Nephron progenitor cell (in vitro differentiated cells): Measurements from ENCODE around the gene PHACTR1.

Experiments used
- DNase-seq: peaks from one replicate; pipeline ENCODE4 v3.0.0; 2021
- H3K27ac Mint-ChIP-seq: 2 replicates; pipeline ENCODE4 v1.8.0; 2021; ENCODE audit warnings: mild to moderate bottlenecking, moderate library complexity, mixed read lengths
- H3K27me3 Mint-ChIP-seq: 2 replicates; pipeline ENCODE4 v1.8.0; 2021; ENCODE audit warnings: mild to moderate bottlenecking, low read depth, mixed read lengths; ENCODE audit not compliant: poor library complexity
- H3K36me3 Mint-ChIP-seq: 2 replicates; pipeline ENCODE4 v1.8.0; 2021; ENCODE audit warnings: low read depth, mixed read lengths
- H3K4me1 Mint-ChIP-seq: 2 replicates; pipeline ENCODE4 v1.8.0; 2021; ENCODE audit warnings: mixed read lengths
- H3K4me3 Mint-ChIP-seq: 2 replicates; pipeline ENCODE4 v1.8.0; 2021; ENCODE audit warnings: mild to moderate bottlenecking, moderate library complexity, mixed read lengths
- H3K9me3 Mint-ChIP-seq: 2 replicates; pipeline ENCODE4 v1.8.0; 2021; ENCODE audit warnings: mild to moderate bottlenecking, moderate library complexity, mixed read lengths
- TF ChIP-seq, protein P1 (sequence below): fragments of 200-600 bp; sonication (generic); IDR thresholded peaks from 2 replicates; pipeline ENCODE4 v1.5.0; 2021; ENCODE audit warnings: antibody characterized with exemption

Gene PHACTR1

DNA sequence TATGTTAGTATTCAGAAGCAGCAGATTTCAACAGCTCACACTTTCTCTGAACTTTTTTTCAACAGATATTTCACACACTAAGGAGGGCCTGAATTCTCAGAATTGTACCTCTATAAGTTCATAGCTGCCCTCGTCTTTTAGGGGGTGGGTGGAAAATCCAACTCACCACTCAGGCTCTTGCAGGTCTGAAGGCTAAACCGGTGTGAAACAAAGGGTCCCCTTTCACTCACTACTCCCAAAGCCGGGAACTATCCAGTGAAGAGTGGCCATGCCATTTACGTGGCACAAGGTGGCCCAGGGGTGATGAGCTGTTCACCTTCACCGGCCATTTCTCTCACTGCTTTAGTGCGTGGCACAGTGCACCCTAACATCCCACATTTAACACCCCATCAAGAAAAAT, 587.5 kb downstream of the PHACTR1 start:
- no peak overlapping the region for H3K4me3 Mint-ChIP-seq

DNA sequence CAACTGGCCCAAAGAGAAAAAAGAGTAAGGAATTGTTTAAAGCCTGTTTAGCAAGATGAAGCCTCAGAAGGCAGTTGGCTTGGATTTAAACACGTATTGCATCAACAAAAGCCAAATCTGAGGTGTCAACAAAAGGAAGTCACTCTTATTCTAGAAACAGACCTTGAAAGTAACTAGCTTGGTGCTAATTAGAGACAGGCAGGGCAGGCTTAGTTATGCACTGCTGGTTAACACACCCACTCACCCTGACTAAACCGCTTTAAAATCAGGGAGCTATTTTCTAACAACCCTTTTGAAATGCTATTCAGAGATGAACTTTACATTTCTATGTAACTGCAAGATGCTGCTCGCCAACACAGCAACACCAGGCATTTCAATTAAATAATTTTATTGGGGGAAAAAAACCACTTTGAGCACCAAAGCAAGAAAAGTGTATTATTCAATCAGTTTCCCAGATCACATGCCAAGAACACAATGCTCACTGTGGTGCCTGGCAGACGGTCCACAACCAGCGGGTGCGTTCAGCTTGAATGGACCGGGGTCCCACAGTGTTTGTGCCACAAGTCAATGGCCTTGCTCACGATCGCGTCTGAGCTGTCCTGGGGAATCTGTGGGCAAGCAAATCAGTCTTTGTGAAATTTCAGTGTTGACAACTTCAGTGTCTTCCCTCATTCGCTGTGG, 588.2 kb downstream of the PHACTR1 start:
- Mint-ChIP-seq H3K4me3 (no peak overlapping the region), H3K9me3 (no peaks in the 10 kb centered on the region), H3K27me3 (no peaks in the 10 kb centered on the region), H3K27ac (no peak overlapping the region), H3K4me1 (peaks cover 10% of the 10 kb centered on the region), H3K36me3 (peaks cover 88% of the 10 kb centered on the region)
- TF ChIP-seq, protein P1, sequence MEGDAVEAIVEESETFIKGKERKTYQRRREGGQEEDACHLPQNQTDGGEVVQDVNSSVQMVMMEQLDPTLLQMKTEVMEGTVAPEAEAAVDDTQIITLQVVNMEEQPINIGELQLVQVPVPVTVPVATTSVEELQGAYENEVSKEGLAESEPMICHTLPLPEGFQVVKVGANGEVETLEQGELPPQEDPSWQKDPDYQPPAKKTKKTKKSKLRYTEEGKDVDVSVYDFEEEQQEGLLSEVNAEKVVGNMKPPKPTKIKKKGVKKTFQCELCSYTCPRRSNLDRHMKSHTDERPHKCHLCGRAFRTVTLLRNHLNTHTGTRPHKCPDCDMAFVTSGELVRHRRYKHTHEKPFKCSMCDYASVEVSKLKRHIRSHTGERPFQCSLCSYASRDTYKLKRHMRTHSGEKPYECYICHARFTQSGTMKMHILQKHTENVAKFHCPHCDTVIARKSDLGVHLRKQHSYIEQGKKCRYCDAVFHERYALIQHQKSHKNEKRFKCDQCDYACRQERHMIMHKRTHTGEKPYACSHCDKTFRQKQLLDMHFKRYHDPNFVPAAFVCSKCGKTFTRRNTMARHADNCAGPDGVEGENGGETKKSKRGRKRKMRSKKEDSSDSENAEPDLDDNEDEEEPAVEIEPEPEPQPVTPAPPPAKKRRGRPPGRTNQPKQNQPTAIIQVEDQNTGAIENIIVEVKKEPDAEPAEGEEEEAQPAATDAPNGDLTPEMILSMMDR = no peak
- DNase-seq = no peak

More for the DNA sequence above, 587.5 kb downstream of the PHACTR1 start:
- peaks cover 9% of the 10 kb centered on the region for H3K4me1 Mint-ChIP-seq
- H3K27ac Mint-ChIP-seq = peak overlapping the region; percentile 29
- H3K9me3 Mint-ChIP-seq = no peaks in the 10 kb centered on the region
- TF ChIP-seq, protein P1 = no peak
- H3K36me3 Mint-ChIP-seq = peaks cover 87% of the 10 kb centered on the region
- H3K27me3 Mint-ChIP-seq = no peaks in the 10 kb centered on the region
- no peak for DNase-seq

DNA sequence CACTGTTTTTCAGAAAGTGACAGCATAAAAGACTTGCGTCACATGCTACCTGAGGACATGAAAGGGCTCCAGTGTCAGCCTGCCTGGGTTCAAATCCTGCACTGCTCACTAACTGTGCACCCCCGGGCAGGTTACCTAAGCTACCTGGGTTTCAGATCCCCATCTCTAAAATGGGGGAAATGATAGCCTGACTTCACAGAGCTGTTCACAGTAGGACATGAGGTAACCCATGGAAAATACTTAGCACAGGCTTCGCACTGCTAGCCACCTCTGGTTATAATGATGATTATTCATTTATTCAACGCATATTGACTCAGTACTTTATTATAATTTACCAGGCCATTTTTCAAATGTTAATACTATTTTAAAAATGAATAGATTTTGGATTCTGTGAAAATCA, 588.7 kb downstream of the PHACTR1 start:
- Mint-ChIP-seq H3K27ac (no peak overlapping the region), H3K27me3 (no peaks in the 10 kb centered on the region), H3K36me3 (peaks cover 87% of the 10 kb centered on the region), H3K9me3 (no peaks in the 10 kb centered on the region), H3K4me1 (peaks cover 10% of the 10 kb centered on the region), H3K4me3 (no peak overlapping the region)
- no peak for DNase-seq
- TF ChIP-seq, protein P1 = no peak

DNA sequence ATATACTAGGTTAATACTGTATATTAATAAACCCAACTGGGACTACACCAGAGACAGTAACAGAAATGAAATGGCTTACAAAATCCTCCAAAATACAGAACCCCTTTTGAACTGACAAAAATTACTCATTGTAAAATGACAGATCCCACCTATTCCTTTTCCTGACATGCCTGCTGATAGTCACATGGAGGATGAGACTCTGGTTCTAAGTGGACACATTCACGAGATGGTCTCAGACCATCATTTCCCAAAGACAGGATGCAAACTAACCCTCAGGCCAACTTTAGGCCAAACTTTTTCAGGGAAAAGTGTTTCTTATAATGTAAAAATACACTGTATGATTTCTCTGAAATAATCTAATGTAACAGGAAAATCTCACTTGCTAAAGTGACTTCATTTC, 589.2 kb downstream of the PHACTR1 start:
- Mint-ChIP-seq H3K27ac (no peak overlapping the region), H3K9me3 (no peaks in the 10 kb centered on the region), H3K4me1 (peaks cover 6% of the 10 kb centered on the region), H3K36me3 (peaks cover 86% of the 10 kb centered on the region), H3K4me3 (no peak overlapping the region), H3K27me3 (no peaks in the 10 kb centered on the region)
- DNase-seq = no peak
- TF ChIP-seq, protein P1 = no peak

DNA sequence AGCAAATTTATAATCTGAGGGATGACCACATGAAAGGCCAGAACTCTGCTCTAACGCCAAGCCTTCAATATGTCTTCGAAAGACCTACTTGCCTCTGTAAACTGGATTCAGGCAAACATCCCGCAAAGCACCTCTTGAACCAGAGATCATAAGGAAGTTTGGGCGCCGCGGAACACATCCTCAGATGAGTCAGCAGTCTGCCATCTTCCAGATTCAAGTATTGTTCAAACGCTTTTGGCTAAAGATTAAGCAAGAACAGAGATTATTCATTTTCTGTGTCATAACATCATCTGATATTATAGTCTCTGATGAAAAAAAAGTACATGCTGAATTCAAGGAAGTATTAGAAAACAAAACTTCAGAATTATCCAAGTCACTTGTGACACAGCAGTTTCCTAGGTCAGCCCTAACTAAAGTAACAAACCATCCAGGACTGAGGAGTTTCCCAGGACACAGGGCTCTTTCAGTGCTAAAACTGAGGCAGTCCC, 591.0 kb downstream of the PHACTR1 start:
- Mint-ChIP-seq H3K27ac (no peak overlapping the region), H3K4me1 (peaks cover 6% of the 10 kb centered on the region), H3K27me3 (no peaks in the 10 kb centered on the region), H3K9me3 (no peaks in the 10 kb centered on the region), H3K4me3 (no peak overlapping the region), H3K36me3 (peaks cover 89% of the 10 kb centered on the region)
- DNase-seq = no peak
- TF ChIP-seq, protein P1 = no peak

DNA sequence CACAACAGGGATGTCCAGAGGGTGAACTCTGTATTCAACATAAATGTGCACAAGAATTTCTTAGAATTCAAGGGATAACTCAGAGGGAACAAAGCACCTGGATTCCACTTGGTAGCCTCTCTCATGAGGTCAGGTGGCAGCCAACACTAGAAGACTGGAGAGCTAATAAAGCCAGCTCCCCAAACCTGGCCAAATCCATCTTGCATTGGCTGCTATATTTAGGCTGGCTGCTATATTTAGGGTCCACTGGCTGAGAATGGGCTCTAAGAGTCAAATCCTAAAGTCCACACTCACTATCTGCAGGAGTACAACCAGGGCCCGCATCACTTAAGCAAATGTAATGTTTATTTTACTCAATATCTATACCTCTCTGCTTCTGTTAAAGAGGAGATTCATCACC, 591.8 kb downstream of the PHACTR1 start:
- TF ChIP-seq, protein P1 = no peak
- no peak overlapping the region for H3K27ac Mint-ChIP-seq
- H3K9me3 Mint-ChIP-seq = no peaks in the 10 kb centered on the region
- no peaks in the 10 kb centered on the region for H3K27me3 Mint-ChIP-seq
- peaks cover 6% of the 10 kb centered on the region for H3K4me1 Mint-ChIP-seq
- peaks cover 89% of the 10 kb centered on the region for H3K36me3 Mint-ChIP-seq
- DNase-seq = no peak
- H3K4me3 Mint-ChIP-seq = no peak overlapping the region
